OCI-LY7 (cell line): Measurements from ENCODE around the gene DAB2IP. TPM values are rescaled to one million over a fixed set of nuclear protein-coding genes. Genes with fewer than 3 reads are reported as not detected.

ENCODE experiments used
- BruUV-seq: library from RNA; stranded (reverse); fragments of 400-500 nt; replicated peaks from 2 replicates; lab custom pipeline; 2021; lab: Mats Ljungman, UMichigan
- CTCF ChIA-PET: fragments of 300-600 bp; sonication (Branson Sonifier 250); formaldehyde crosslinking; loops from one replicate; lab custom pipeline; 2022; ENCODE audit warnings: antibody characterized with exemption; ENCODE audit not compliant: unreplicated experiment; lab: Charles Lee
- POLR2A ChIA-PET: fragments of 300-600 bp; sonication (Branson Sonifier 250); formaldehyde crosslinking; loops from one replicate; lab custom pipeline; 2022; ENCODE audit warnings: antibody characterized with exemption; lab: Charles Lee
- DNase-seq: peaks from one replicate; pipeline ENCODE4 v3.0.0-alpha.2; 2015; ENCODE audit warnings: low spot score
- H2AFZ ChIP-seq: fragments of 200-600 bp; sonication (generic), shearing (Covaris generic); 2 replicates; pipeline ENCODE4 v1.6.1; 2014; ENCODE audit warnings: mild to moderate bottlenecking, antibody characterized with exemption, low read length, moderate library complexity
- H3K27ac ChIP-seq: fragments of 200-600 bp; sonication (generic); 2 replicates; pipeline ENCODE4 v1.5.1; 2014; ENCODE audit warnings: mixed run types, low read depth, mild to moderate bottlenecking, moderate library complexity, low read length, inconsistent platforms; ENCODE audit not compliant: poor library complexity, severe bottlenecking
- H3K36me3 ChIP-seq: fragments of 200-600 bp; sonication (generic); 2 replicates; pipeline ENCODE4 v1.6.1; 2014; ENCODE audit warnings: mild to moderate bottlenecking, antibody characterized with exemption, low read length, moderate library complexity, mixed read lengths; ENCODE audit not compliant: insufficient read depth
- H3K4me1 ChIP-seq: fragments of 200-600 bp; sonication (generic); 2 replicates; pipeline ENCODE4 v1.5.1; 2014; ENCODE audit warnings: mild to moderate bottlenecking, low read length; ENCODE audit not compliant: insufficient read depth, poor library complexity, severe bottlenecking
- H3K4me2 ChIP-seq: fragments of 200-600 bp; sonication (generic); 2 replicates; pipeline ENCODE4 v1.6.1; 2014; ENCODE audit warnings: mild to moderate bottlenecking, low read length
- H3K4me3 ChIP-seq: fragments of 200-600 bp; sonication (generic); 2 replicates; pipeline ENCODE4 v1.5.1; 2014; ENCODE audit warnings: mild to moderate bottlenecking, low read depth, low read length; ENCODE audit not compliant: poor library complexity, severe bottlenecking
- H3K79me2 ChIP-seq: fragments of 200-600 bp; sonication (generic); 2 replicates; pipeline ENCODE4 v1.6.1; 2016; ENCODE audit warnings: low read depth, mild to moderate bottlenecking, low read length, moderate library complexity, mixed read lengths; ENCODE audit not compliant: insufficient read depth
- H3K9me2 ChIP-seq: fragments of 200-600 bp; sonication (generic); 2 replicates; pipeline ENCODE4 v1.6.1; 2016; ENCODE audit warnings: mild to moderate bottlenecking, low read length, mixed read lengths; ENCODE audit not compliant: insufficient read depth
- H3K9me3 ChIP-seq: fragments of 200-600 bp; sonication (generic); 2 replicates; pipeline ENCODE4 v1.6.1; 2014; ENCODE audit warnings: mild to moderate bottlenecking, mixed run types, low read length, mixed read lengths
- H4K20me1 ChIP-seq: fragments of 200-600 bp; sonication (generic); 2 replicates; pipeline ENCODE4 v1.6.1; 2014; ENCODE audit warnings: mild to moderate bottlenecking, antibody characterized with exemption, low read length, moderate library complexity, mixed read lengths; ENCODE audit not compliant: insufficient read depth
- CTCF ChIP-seq: fragments of 200-600 bp; sonication (generic); conservative IDR thresholded peaks from 2 replicates; pipeline ENCODE4 v1.5.1; 2014; ENCODE audit warnings: mild to moderate bottlenecking, antibody characterized with exemption, low read length, moderate library complexity, mixed read lengths
- EZH2phosphoT487 ChIP-seq: fragments of 200-600 bp; sonication (generic); IDR thresholded peaks from 2 replicates; pipeline ENCODE4 v1.6.1; 2018; ENCODE audit warnings: low read depth, borderline replicate concordance, mild to moderate bottlenecking, mixed run types, antibody characterized with exemption, low read length, moderate library complexity, mixed read lengths
- intact Hi-C: fragments of 100-400 bp; cut with micrococcal nuclease; formaldehyde crosslinking; loops from one replicate; pipeline ENCODE4 v1.10.0; 2022; ENCODE audit not compliant: unreplicated experiment
- total RNA-seq, 2 experiments: library from RNA; depleted of rRNA in 1 of 2; stranded (reverse); fragments of >200 nt in 1 of 2; shearing (Covaris generic) in 1 of 2; gene quantifications; 2 replicates each; pipeline ENCODE4 v1.2.3, GENCODE V29; 2014 to 2022

Gene DAB2IP
- total RNA-seq, 2 experiments from 2014 or later = 3.9 to 11.1 TPM

- POLR2A ChIA-PET = interaction anchor here (0.6 to 1.5 kb wide), 2 partner anchors 26 to 167 kb away, joined by 3 read pairs; no protein-coding TSS in a partner anchor
- Histone ChIP-seq H3K27ac (no peak overlapping the region), H3K79me2 (no peaks in the 10 kb centered on the region), H3K36me3 (no peaks in the 10 kb centered on the region), H3K4me1 (peaks cover 27% of the 10 kb centered on the region), H3K4me2 (no peak overlapping the region), H3K9me3 (no peaks in the 10 kb centered on the region), H3K4me3 (no peak overlapping the region), H4K20me1 (no peaks in the 10 kb centered on the region), H2AFZ (no peak overlapping the region), H3K9me2 (no peaks in the 10 kb centered on the region)
- intact Hi-C loops = no loop called here
- TF ChIP-seq CTCF (no peak), EZH2phosphoT487 (no peak)
- no TSS peak for BruUV-seq
- no peak for DNase-seq
- CTCF ChIA-PET = interaction anchor here (0.8 kb wide), 1 partner anchor 10 kb away, joined by 3 read pairs; no protein-coding TSS in a partner anchor
Observed at GRCh38 chr9:121694001-121694400, 42.6 kb downstream of the DAB2IP start.

DNA sequence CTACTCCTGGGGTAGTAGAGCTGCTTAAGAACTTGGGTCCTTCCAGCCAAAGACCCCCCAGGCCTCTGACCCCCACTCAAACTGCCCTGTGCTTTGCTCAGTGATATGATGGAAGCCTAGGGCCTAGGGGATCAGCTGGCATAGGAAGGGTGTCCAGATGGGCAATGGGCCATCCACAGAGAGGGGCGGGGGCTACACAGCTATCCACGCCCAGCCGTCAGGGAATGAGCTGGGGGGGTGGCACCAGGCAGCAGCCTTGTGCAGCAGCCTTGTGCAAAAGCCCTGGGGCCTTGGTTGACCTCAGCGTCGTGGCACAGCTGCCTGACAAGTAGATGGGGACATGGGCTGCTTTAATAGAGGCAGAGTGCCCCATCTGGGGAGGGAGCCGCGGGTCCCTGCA is 43.2 kb downstream of the DAB2IP start:
- Histone ChIP-seq H4K20me1 (no peaks in the 10 kb centered on the region), H2AFZ (no peak overlapping the region), H3K4me2 (no peak overlapping the region), H3K9me3 (no peaks in the 10 kb centered on the region), H3K36me3 (no peaks in the 10 kb centered on the region), H3K9me2 (no peaks in the 10 kb centered on the region), H3K4me3 (no peak overlapping the region), H3K4me1 (peaks cover 29% of the 10 kb centered on the region), H3K79me2 (no peaks in the 10 kb centered on the region), H3K27ac (no peak overlapping the region)
- intact Hi-C loops = no loop called here
- TF ChIP-seq EZH2phosphoT487 = no peak
- TF ChIP-seq CTCF = no peak
- ChIA-PET CTCF (interaction anchor here (0.8 to 1.1 kb wide), 2 partner anchors 10 to 41 kb away, joined by 3 read pairs; no protein-coding TSS in a partner anchor), POLR2A (interaction anchor here (0.6 to 1.5 kb wide), 2 partner anchors 26 to 166 kb away, joined by 3 read pairs; no protein-coding TSS in a partner anchor)
- DNase-seq = no peak
- no TSS peak for BruUV-seq

DNA sequence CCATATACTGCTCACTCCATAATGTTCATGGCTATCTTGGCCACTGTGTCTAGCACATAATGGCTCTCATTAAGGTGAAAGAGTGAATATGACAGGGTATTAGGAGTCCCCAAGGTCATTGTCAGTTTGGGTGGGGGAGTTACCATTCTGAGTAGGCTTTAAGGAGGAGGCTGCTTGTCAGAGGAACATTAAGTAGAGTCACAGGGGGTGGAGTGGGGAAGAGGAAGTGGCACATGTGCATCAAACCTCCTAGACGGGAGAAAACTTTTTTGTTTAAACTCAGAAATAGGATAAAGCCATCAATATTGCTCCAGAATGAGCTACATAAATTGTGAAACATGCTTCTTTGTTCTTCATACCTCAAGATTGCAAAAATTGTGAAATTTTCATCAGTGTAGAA is 45.5 kb downstream of the DAB2IP start:
- Histone ChIP-seq H2AFZ (peak overlapping the region; percentile 7; the same call in 1 of the 2 replicates), H3K4me3 (no peak overlapping the region), H3K4me1 (peaks cover 36% of the 10 kb centered on the region), H3K9me3 (no peaks in the 10 kb centered on the region), H3K27ac (no peak overlapping the region), H4K20me1 (no peaks in the 10 kb centered on the region), H3K4me2 (no peak overlapping the region), H3K9me2 (no peaks in the 10 kb centered on the region), H3K79me2 (no peaks in the 10 kb centered on the region), H3K36me3 (no peaks in the 10 kb centered on the region)
- TF ChIP-seq EZH2phosphoT487 (no peak), CTCF (no peak)
- intact Hi-C loops = no loop called here
- peak; percentile 42 for DNase-seq
- no TSS peak for BruUV-seq
- ChIA-PET CTCF (interaction anchor here (1.0 to 1.5 kb wide), 2 partner anchors 10 to 17 kb away, joined by 3 to 4 read pairs; no protein-coding TSS in a partner anchor), POLR2A (interaction anchor here (1.0 to 1.2 kb wide), 2 partner anchors 251 to 396 kb away, joined by 3 read pairs; no protein-coding TSS in a partner anchor)
